ENCODE results near the gene GNG8.

DNA sequence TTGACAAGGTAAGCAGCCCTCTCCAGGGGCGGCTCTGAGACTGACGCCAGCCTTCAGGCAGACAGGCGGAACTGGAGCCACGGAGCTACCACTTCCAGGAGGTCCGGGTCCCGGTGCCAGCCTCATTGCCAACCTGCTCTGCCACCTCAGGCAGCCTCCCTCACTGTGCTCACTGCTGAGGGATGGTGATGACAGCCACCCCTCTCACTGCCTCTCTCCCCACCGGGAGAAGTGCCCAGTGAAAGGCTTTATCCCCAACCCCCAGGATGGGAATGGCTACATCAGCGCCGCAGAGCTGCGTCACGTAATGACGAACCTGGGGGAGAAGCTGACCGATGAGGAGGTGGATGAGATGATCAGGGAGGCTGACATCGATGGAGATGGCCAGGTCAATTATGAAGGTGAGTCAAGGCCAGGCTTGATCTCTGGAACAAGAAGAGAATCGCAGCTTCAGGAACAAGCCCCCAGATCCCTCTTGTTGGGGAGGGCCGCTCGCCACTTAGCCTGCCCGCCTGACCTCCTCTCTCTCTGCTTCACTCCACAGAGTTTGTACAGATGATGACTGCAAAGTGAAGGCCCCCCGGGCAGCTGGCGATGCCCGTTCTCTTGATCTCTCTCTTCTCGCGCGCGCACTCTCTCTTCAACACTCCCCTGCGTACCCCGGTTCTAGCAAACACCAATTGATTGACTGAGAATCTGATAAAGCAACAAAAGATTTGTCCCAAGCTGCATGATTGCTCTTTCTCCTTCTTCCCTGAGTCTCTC is 27.2 kb downstream of the GNG8 start:
- TF ChIP-seq GATA3 (IDR thresholded peaks at IDR 0.05; ENCODE audit: low read depth, low read length) (no peak), GATA2 (IDR thresholded peaks at IDR 0.05; ENCODE audit: low read depth, low read length) (no peak)

All from SH-SY5Y (cell line).